Measurements from ENCODE around the gene SLC2A11.
"Not testable (repeated sequence)": the region's sequence is repeated elsewhere in the genome, so short reads cannot be mapped to it uniquely, and the experiment has no call there.

DNA sequence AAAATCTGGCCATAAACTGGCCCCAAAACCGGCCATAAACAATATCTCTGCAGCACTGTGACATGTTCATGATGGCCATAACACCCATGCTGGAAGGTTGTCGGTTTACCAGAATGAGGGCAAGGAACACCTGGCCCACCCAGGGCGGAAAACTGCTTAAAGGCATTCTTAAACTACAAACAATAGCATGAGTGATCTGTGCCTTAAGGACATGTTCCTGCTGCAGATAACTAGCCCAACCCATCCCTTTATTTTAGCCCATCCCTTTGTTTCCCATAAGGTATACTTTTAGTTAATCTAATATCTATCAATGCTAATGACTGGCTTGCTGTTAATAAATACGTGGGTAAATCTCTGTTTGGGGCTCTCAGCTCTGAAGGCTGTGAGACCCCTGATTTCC lies 42.6 kb downstream of the SLC2A11 start:
- TF ChIP-seq EP300, POLR2A (IDR thresholded peaks at IDR 0.05): not testable (repeated sequence)
- TF ChIP-seq, protein P1, sequence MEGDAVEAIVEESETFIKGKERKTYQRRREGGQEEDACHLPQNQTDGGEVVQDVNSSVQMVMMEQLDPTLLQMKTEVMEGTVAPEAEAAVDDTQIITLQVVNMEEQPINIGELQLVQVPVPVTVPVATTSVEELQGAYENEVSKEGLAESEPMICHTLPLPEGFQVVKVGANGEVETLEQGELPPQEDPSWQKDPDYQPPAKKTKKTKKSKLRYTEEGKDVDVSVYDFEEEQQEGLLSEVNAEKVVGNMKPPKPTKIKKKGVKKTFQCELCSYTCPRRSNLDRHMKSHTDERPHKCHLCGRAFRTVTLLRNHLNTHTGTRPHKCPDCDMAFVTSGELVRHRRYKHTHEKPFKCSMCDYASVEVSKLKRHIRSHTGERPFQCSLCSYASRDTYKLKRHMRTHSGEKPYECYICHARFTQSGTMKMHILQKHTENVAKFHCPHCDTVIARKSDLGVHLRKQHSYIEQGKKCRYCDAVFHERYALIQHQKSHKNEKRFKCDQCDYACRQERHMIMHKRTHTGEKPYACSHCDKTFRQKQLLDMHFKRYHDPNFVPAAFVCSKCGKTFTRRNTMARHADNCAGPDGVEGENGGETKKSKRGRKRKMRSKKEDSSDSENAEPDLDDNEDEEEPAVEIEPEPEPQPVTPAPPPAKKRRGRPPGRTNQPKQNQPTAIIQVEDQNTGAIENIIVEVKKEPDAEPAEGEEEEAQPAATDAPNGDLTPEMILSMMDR (IDR thresholded peaks at IDR 0.05), result not testable (repeated sequence)

All from suprapubic skin (tissue), 3 donors.